ENCODE data around the gene PIAS4.

The PIAS4 gene

DNA sequence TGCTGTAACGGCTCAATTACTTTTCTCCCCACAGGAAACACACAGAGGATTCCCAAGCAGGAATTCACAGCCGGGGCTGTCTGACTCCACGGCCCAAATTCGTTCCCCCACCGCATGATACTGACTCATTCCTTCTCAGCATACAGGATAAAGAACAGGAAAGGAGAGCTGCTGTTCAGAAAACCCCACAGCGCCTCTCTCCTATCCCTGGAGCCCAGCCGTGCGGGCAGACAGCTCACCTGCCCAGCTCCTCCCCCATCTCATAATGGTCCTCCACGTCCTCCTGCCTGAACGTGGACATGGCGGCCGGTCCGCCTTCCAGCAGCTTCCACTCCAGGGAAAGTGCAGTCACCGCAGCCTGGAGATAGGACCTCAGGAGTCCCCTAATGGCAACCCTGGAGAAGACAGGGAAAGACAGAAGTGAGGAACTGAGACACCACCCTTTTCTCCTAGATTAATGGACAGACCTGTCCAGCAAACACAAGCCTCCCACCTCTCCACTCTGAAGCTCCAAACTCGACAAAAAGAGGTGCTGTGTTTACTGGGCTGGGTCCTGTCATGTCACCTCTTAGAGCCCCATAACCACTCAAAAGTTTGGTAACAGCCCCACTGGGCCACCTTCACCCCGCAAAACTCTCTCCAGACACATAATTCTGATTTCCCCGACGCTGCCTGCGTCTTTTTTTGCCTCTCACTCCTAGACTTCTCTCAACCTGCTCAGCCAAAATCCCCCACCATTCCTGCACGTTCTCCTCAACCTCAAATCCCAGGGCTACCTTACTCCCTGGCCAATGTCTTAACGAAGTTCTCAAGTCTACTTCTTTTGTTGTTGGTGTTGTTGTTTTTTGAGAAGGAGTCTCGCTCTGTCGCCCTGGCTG, 37.9 kb upstream of the PIAS4 start (continued):
- TF ChIP-seq, protein P1, sequence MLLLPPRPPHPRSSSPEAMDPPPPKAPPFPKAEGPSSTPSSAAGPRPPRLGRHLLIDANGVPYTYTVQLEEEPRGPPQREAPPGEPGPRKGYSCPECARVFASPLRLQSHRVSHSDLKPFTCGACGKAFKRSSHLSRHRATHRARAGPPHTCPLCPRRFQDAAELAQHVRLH (tag by site-specific recombination; IDR thresholded peaks at IDR 0.05): no peak
- 0 out of 2 replicates have a peak, but pooled peaks have one; percentile 60 for TF ChIP-seq SCRT2 (tag by site-specific recombination; IDR thresholded peaks at IDR 0.05)
- TF ChIP-seq ZNF24 (tag by site-specific recombination; IDR thresholded peaks at IDR 0.05): no peak
- TF ChIP-seq, protein P2, sequence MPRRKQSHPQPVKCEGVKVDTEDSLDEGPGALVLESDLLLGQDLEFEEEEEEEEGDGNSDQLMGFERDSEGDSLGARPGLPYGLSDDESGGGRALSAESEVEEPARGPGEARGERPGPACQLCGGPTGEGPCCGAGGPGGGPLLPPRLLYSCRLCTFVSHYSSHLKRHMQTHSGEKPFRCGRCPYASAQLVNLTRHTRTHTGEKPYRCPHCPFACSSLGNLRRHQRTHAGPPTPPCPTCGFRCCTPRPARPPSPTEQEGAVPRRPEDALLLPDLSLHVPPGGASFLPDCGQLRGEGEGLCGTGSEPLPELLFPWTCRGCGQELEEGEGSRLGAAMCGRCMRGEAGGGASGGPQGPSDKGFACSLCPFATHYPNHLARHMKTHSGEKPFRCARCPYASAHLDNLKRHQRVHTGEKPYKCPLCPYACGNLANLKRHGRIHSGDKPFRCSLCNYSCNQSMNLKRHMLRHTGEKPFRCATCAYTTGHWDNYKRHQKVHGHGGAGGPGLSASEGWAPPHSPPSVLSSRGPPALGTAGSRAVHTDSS (tag by site-specific recombination; IDR thresholded peaks at IDR 0.05): no peak
- no peak for TF ChIP-seq ZNF629 (tag by site-specific recombination; IDR thresholded peaks at IDR 0.05)
- no peak for TF ChIP-seq ZNF48 (tag by site-specific recombination; IDR thresholded peaks at IDR 0.05)
- TF ChIP-seq SP7 (tag by site-specific recombination; IDR thresholded peaks at IDR 0.05): no peak
- 0 out of 2 replicates have a peak, but pooled peaks have one; percentile 18 for TF ChIP-seq ZIC2 (tag by site-specific recombination; IDR thresholded peaks at IDR 0.05)
- TF ChIP-seq ZSCAN30 (tag by site-specific recombination; IDR thresholded peaks at IDR 0.05): no peak
- TF ChIP-seq, protein P3, sequence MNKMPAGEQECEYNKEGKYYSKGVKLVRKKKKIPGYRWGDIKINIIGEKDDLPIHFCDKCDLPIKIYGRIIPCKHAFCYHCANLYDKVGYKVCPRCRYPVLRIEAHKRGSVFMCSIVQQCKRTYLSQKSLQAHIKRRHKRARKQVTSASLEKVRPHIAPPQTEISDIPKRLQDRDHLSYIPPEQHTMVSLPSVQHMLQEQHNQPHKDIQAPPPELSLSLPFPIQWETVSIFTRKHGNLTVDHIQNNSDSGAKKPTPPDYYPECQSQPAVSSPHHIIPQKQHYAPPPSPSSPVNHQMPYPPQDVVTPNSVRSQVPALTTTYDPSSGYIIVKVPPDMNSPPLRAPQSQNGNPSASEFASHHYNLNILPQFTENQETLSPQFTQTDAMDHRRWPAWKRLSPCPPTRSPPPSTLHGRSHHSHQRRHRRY (tag by site-specific recombination; IDR thresholded peaks at IDR 0.05): no peak
- no peak for TF ChIP-seq ZNF792 (tag by site-specific recombination; IDR thresholded peaks at IDR 0.05)
- TF ChIP-seq, protein P4, sequence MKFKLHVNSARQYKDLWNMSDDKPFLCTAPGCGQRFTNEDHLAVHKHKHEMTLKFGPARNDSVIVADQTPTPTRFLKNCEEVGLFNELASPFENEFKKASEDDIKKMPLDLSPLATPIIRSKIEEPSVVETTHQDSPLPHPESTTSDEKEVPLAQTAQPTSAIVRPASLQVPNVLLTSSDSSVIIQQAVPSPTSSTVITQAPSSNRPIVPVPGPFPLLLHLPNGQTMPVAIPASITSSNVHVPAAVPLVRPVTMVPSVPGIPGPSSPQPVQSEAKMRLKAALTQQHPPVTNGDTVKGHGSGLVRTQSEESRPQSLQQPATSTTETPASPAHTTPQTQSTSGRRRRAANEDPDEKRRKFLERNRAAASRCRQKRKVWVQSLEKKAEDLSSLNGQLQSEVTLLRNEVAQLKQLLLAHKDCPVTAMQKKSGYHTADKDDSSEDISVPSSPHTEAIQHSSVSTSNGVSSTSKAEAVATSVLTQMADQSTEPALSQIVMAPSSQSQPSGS (tag by site-specific recombination; IDR thresholded peaks at IDR 0.05; ENCODE audit: low read depth): no peak
- TF ChIP-seq ZNF302 (tag by site-specific recombination; IDR thresholded peaks at IDR 0.05; ENCODE audit: low read depth): no peak
- no peak for TF ChIP-seq ZNF341 (tag by site-specific recombination; IDR thresholded peaks at IDR 0.05; ENCODE audit: low read depth)
- TF ChIP-seq ZNF571 (tag by site-specific recombination; IDR thresholded peaks at IDR 0.05): no peak
- no peak for TF ChIP-seq HOXD13 (CRISPR knock-in tag; IDR thresholded peaks at IDR 0.05; ENCODE audit: borderline replicate concordance)
- TF ChIP-seq, protein P5, sequence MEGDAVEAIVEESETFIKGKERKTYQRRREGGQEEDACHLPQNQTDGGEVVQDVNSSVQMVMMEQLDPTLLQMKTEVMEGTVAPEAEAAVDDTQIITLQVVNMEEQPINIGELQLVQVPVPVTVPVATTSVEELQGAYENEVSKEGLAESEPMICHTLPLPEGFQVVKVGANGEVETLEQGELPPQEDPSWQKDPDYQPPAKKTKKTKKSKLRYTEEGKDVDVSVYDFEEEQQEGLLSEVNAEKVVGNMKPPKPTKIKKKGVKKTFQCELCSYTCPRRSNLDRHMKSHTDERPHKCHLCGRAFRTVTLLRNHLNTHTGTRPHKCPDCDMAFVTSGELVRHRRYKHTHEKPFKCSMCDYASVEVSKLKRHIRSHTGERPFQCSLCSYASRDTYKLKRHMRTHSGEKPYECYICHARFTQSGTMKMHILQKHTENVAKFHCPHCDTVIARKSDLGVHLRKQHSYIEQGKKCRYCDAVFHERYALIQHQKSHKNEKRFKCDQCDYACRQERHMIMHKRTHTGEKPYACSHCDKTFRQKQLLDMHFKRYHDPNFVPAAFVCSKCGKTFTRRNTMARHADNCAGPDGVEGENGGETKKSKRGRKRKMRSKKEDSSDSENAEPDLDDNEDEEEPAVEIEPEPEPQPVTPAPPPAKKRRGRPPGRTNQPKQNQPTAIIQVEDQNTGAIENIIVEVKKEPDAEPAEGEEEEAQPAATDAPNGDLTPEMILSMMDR (tag by site-specific recombination; IDR thresholded peaks at IDR 0.05): peak; percentile 57
- no peak for TF ChIP-seq HOXA7 (CRISPR knock-in tag; IDR thresholded peaks at IDR 0.05; ENCODE audit: borderline replicate concordance)
- TF ChIP-seq, protein P6, sequence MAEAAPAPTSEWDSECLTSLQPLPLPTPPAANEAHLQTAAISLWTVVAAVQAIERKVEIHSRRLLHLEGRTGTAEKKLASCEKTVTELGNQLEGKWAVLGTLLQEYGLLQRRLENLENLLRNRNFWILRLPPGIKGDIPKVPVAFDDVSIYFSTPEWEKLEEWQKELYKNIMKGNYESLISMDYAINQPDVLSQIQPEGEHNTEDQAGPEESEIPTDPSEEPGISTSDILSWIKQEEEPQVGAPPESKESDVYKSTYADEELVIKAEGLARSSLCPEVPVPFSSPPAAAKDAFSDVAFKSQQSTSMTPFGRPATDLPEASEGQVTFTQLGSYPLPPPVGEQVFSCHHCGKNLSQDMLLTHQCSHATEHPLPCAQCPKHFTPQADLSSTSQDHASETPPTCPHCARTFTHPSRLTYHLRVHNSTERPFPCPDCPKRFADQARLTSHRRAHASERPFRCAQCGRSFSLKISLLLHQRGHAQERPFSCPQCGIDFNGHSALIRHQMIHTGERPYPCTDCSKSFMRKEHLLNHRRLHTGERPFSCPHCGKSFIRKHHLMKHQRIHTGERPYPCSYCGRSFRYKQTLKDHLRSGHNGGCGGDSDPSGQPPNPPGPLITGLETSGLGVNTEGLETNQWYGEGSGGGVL (tag by site-specific recombination; IDR thresholded peaks at IDR 0.05): no peak
- no peak for TF ChIP-seq ZFP41 (tag by site-specific recombination; IDR thresholded peaks at IDR 0.05; ENCODE audit: borderline replicate concordance)
- TF ChIP-seq, protein P7, sequence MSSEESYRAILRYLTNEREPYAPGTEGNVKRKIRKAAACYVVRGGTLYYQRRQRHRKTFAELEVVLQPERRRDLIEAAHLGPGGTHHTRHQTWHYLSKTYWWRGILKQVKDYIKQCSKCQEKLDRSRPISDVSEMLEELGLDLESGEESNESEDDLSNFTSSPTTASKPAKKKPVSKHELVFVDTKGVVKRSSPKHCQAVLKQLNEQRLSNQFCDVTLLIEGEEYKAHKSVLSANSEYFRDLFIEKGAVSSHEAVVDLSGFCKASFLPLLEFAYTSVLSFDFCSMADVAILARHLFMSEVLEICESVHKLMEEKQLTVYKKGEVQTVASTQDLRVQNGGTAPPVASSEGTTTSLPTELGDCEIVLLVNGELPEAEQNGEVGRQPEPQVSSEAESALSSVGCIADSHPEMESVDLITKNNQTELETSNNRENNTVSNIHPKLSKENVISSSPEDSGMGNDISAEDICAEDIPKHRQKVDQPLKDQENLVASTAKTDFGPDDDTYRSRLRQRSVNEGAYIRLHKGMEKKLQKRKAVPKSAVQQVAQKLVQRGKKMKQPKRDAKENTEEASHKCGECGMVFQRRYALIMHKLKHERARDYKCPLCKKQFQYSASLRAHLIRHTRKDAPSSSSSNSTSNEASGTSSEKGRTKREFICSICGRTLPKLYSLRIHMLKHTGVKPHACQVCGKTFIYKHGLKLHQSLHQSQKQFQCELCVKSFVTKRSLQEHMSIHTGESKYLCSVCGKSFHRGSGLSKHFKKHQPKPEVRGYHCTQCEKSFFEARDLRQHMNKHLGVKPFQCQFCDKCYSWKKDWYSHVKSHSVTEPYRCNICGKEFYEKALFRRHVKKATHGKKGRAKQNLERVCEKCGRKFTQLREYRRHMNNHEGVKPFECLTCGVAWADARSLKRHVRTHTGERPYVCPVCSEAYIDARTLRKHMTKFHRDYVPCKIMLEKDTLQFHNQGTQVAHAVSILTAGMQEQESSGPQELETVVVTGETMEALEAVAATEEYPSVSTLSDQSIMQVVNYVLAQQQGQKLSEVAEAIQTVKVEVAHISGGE (tag by site-specific recombination; conservative IDR thresholded peaks at IDR 0.05; ENCODE audit: low read depth): no peak
- no peak for TF ChIP-seq MZF1 (tag by site-specific recombination; IDR thresholded peaks at IDR 0.05; ENCODE audit: borderline replicate concordance)
- 0 out of 2 replicates have a peak, but pooled peaks have one; percentile 18 for TF ChIP-seq ZNF394 (tag by site-specific recombination; IDR thresholded peaks at IDR 0.05; ENCODE audit: borderline replicate concordance)
- TF ChIP-seq ZNF544 (tag by site-specific recombination; IDR thresholded peaks at IDR 0.05): no peak
- TF ChIP-seq ZNF366 (tag by site-specific recombination; conservative IDR thresholded peaks at IDR 0.05): peak; percentile 38
- TF ChIP-seq, protein P8, sequence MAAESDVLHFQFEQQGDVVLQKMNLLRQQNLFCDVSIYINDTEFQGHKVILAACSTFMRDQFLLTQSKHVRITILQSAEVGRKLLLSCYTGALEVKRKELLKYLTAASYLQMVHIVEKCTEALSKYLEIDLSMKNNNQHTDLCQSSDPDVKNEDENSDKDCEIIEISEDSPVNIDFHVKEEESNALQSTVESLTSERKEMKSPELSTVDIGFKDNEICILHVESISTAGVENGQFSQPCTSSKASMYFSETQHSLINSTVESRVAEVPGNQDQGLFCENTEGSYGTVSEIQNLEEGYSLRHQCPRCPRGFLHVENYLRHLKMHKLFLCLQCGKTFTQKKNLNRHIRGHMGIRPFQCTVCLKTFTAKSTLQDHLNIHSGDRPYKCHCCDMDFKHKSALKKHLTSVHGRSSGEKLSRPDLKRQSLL (tag by site-specific recombination; IDR thresholded peaks at IDR 0.05): no peak

Data from HEK293 (cell line).